HG02943 (cell line): ENCODE measurements around the gene DCAF17.

Source experiments
- ATAC-seq: cut with Tn5 transposase; IDR thresholded peaks from one replicate; pipeline ENCODE4 v1.9.1; 2021; ENCODE audit warnings: mild to moderate bottlenecking, low read depth, moderate library complexity; ENCODE audit not compliant: unreplicated experiment

DCAF17 gene

GRCh38 chr2:171434013-171434989 lies at the start of gene DCAF17:
Gene DCAF17 (plus strand): TSS chr2:171434226. CDS start chr2:171434578, 352 bp downstream.
- ATAC-seq = peak; percentile 91

GRCh38 chr2:171386627-171387026 lies 47.4 kb upstream of the DCAF17 start:
- no peak for ATAC-seq

GRCh38 chr2:171387052-171387451 lies 47.0 kb upstream of the DCAF17 start:
- no peak for ATAC-seq

GRCh38 chr2:171389325-171389724 lies 44.7 kb upstream of the DCAF17 start:
- no peak for ATAC-seq

- ATAC-seq = no peak
These were observed 44.2 kb upstream of the DCAF17 start for GRCh38 chr2:171389780-171390179.

GRCh38 chr2:171390941-171391516 lies 43.0 kb upstream of the DCAF17 start:
- ATAC-seq = no peak

- ATAC-seq = no peak
These were observed 42.5 kb upstream of the DCAF17 start for GRCh38 chr2:171391532-171391931.

GRCh38 chr2:171393487-171393886 lies 40.5 kb upstream of the DCAF17 start:
- no peak for ATAC-seq

GRCh38 chr2:171394164-171394740 lies 39.8 kb upstream of the DCAF17 start:
- no peak for ATAC-seq

- ATAC-seq = no peak
These were observed 34.7 kb upstream of the DCAF17 start for GRCh38 chr2:171399292-171399691.

- no peak for ATAC-seq
These were observed 33.6 kb upstream of the DCAF17 start for GRCh38 chr2:171400395-171400794.

GRCh38 chr2:171401947-171402346 lies 32.1 kb upstream of the DCAF17 start:
- no peak for ATAC-seq

- no peak for ATAC-seq
These were observed 31.0 kb upstream of the DCAF17 start for GRCh38 chr2:171402906-171403580.

- ATAC-seq = no peak
These were observed 29.8 kb upstream of the DCAF17 start for GRCh38 chr2:171404261-171404660.

GRCh38 chr2:171404719-171405118 lies 29.3 kb upstream of the DCAF17 start:
- no peak for ATAC-seq

- no peak for ATAC-seq
These were observed 28.5 kb upstream of the DCAF17 start for GRCh38 chr2:171405546-171405945.

- peak; percentile 50 for ATAC-seq
These were observed 28.0 kb upstream of the DCAF17 start for GRCh38 chr2:171406044-171406443.

- ATAC-seq = no peak
These were observed 26.9 kb upstream of the DCAF17 start for GRCh38 chr2:171407030-171407675.

- no peak for ATAC-seq
These were observed 26.4 kb upstream of the DCAF17 start for GRCh38 chr2:171407676-171408044.

- no peak for ATAC-seq
These were observed 24.5 kb upstream of the DCAF17 start for GRCh38 chr2:171409436-171409971.
